ENCODE measurements around the gene SOSTDC1.

Gene SOSTDC1, protein sequence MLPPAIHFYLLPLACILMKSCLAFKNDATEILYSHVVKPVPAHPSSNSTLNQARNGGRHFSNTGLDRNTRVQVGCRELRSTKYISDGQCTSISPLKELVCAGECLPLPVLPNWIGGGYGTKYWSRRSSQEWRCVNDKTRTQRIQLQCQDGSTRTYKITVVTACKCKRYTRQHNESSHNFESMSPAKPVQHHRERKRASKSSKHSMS

DNA sequence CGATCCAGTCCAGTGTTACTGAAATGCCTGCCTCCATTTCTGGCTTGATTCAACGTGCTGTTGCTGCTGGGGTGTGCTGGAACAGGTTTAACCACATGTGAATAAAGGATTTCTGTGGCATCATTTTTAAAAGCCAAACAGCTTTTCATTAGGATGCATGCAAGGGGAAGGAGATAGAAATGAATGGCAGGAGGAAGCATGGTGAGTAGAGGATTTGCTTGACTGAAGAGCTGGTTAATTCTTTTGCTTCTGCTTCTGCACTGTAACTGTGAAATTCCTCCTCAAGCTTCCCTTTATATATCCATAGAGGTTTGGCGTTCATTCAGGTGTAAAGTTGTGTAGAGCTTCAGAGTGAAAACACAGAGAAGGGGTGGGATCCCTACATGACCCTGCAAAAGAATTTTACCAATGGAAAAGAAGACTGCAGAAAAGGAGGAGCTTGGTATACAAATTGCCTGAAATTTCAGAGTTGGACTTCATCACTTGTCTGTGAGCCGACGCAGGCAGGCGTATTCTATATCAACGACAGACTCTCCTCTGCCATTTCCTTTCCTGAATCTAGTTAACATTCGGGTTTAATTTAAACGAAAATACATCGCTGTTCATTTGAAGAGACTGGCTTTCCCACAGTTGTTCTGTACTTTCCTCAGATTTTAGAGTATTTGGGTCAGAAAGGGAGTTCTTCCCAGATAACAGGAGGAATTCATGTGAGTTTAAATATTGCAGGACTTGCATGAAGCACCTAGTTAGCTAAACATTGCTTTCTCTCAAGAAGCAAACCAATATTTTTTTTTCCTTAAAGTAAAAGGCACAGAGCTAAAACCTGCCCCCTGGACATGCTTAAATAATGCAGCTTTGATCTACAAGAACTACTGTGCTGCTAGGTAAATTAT is at the start of gene SOSTDC1:
SOSTDC1 (minus strand) TSS at position 270 of the 893 bp plus-strand sequence; CDS start at position 200, 70 bp downstream.
- DNase-seq = peak; percentile 38

DNA sequence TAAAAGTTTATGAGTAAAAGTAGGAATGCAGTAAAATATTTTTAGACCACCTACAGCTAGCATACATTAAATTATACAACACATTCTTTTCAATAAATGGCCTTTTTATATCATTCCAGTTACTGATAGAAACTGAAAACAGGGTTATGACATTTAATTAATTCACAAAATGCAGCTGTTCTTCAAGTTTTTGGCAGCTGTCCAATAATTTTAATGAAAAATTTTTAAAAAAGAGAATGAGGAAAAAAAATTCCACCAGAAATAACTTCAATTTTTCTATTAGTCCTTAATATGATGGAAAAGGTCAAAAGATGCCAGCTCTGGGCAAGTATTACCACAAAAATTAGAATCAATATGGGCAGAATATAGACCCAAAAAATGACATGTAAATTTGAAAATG is 49.2 kb upstream of the SOSTDC1 start:
- no peak for DNase-seq

DNA sequence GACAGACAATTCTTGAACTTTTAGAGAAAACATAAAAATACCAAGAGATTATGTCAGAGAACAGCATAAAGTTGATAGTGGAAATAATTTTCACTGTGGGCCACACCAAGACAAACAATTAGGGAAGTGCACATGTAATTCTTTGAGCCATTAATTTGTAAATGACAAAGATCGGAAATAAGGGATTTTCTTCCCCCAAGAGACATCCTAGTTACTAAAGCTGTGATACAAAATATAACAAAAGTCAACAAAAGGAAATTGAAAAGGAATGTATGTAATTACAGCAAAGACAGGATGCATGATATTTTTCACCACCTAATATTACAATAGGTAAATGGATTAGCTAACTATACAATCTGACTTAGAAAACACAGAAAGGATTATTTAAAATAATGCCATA is 48.7 kb upstream of the SOSTDC1 start:
- DNase-seq = no peak

DNA sequence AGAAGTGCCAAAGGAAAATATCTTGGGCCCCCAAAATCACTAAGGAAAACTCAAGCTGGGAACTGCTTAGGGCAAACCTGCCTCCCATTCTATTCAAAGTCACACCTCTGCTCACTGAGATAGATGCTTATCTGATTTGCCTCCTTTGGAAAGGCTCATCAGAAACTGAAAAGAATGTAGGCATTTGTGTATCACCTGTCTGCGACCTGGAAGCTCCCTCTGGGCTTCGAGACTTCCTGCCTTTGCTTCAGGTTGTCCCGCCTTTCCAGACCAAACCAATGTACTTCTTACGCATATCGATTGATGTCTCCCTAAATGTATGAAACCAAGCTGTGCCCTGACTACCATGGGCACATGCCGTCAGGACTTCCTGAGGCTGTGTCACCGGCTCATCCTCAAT is 46.6 kb upstream of the SOSTDC1 start:
- no peak for DNase-seq

DNA sequence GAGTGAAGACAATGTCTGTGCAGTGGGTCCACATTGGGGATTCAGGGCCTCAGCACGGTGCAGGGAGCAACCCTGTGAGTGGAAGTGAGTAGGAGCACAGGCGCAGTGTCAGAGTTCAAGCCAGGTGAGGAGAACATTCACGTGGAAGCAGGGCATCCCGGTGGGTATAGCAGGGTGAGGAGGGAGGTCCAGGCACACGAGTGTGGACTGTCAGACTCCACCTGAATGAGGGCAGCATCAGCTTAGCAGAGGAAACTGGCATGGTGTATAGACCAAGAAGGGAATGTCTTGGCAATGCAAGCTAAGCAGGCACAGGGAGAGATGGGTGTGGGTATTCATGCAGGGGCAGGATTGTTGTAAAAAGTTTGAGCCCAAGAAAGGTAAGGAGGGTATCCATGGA is 45.8 kb upstream of the SOSTDC1 start:
- no peak for DNase-seq

DNA sequence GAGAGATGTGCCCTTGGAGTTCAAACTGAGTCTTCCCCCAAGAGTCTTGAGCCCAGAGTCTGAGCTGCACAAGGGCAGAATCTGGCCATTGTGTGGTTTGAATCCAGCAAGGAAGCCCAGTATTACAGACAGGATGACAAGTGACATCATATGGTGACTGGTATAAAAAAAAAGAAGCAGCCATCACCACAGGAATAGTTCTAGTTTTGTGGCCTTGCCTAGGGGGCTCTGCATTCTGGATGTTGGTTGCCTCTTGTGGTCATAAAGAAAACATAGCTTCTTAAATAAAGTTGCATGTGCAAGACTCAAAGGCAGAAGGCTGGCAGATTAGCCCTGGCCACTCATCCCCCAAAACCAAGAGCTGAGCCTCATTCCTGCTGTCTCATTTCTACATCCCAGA is 44.3 kb upstream of the SOSTDC1 start:
- DNase-seq = peak; percentile 28

DNA sequence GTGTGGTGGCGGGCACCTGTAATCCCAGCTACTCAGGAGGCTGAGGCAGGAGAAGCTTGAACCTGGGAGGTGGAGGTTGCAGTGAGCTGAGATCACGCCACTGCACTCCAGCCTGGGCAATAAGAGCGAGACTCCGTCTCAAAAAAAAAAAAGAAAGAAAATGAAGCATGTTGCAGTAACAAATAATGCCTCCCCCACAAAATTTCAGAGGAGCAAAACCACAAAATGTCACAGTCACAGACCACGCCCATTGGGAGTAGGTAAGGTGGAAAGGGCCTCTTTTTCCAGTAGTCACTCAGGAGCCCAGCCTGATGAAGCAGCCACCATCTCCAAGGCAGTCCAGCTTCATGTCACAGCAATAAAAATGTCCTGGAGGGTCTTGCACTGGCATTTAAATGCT is 40.9 kb upstream of the SOSTDC1 start:
- DNase-seq = peak; percentile 14

DNA sequence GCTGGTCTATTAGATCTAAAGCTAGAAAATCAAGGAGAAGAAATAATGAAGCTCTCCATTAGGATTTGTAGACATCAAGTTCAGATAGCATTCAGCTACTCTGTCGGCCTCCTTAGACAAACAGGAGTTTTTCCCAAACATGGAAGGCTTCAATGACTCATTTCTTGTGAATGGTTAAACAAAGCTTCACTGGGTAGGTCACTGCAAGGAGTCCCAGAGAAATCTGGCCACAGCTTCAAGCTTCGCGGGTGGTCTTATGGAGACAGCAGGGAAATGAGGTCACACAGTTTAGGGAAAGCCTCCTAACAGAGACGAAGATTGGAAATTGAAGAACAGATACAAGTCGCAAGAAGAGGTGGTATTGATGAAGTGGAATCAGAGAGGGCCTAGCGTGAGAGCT is 38.5 kb upstream of the SOSTDC1 start:
- DNase-seq = no peak

DNA sequence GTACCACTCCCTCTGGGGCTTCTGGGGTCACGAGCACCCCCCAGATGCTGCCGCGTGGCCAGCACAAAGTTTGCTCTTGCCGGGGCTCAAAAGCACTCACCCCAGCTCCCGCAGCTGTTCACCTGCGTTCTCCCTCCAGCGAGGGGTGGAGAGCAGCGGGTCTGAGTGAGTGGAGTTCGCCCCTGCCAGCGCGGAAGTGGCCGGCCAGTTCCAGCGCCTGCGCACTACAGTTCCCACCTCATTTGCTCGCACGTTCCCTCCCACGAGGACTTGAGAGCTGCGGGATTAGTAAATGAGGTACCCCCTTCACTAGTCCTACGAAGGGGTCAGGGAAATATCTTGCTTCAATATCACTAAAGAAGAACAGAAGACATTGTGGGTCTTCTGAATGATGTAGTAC is 36.8 kb upstream of the SOSTDC1 start:
- DNase-seq = no peak

DNA sequence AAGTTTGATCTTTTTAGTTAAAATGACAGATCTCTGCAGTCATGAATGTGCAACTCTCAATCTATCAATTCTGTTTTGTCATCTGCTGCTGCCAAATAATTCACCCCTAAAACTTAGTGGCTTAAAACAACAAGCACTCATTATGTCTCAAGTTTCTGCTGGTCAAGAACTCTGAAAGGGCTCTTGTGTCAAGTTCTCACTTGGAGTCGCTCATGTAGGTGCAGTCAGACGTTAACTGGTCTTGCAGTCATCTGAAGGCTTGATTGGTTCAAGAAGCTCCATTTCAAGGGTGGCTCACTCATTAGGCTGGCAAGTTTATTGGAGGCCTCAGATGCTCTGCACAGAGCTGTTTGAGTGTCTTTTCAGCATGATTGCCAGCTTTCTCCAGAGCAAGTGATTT is 32.6 kb upstream of the SOSTDC1 start:
- no peak for DNase-seq

DNA sequence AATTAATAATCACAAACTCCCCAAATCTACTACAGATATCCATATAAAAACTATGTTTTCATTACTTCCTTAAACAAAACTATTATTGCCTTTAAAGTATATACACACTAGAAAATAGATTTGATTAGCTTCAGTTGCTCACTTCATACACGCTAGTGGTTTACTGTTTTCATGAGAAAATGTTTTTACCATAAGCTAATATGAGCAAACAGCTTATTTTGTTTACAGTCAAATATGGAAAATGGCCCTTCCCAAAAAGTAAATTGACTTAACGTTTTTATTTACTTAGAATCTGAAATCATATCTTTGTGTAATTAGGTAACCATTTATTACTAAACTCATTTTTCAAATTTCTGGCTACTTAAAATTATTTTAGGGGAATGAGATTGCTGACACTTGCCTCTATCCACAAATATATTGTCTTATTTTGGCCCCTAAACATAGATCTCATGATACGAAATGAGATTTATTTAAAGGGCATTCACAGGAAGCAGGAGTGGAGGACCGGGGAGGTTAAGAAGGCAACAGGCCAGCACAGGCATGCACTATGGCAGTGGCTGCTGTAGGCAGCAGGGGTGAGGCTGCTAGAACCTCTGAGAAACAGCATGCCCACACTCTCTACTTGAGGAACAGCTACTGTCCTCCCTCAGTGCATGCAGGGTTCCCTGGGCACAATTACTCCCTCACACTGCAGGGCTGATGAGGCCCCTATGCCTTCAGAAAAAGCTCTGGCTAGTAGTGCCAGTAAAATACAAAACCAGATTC is 29.6 kb upstream of the SOSTDC1 start:
- no peak for DNase-seq

DNA sequence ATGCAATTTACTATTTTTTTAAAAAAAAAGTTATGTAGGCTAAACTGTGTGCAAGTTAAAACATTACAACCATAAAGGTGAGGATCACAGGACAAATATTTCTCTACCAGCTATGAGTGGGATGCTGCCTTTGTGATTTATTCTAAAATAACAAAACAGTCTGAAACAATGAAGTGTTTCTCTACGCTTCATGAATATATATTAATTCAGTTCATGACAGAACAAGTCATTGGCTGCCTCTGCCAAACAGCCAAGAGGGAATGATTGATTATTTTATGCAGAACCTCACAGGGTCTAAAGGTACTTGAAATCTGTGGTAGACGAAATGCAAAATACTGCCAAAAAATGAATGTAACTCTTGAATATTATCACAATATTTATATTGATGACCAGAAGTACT is 29.0 kb upstream of the SOSTDC1 start:
- no peak for DNase-seq

DNA sequence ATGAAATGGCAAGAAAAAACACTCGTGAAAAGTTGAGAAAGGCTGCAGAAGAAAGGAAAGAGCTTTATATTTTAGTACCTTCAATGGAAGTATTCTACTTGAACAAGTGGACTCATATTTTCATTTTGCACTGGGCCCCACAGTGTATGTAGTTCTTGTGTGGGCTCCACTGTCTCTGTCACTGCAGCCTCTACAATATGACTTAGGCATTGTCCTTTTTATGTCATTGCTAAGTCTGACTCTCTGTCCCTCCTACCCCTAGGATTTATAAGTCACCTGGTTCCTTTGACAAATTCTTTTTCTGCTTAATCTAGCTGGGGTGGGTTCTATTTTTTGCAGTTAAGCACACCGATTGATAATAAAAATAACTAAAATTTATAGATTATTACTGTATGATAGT is 27.7 kb upstream of the SOSTDC1 start:
- no peak for DNase-seq

DNA sequence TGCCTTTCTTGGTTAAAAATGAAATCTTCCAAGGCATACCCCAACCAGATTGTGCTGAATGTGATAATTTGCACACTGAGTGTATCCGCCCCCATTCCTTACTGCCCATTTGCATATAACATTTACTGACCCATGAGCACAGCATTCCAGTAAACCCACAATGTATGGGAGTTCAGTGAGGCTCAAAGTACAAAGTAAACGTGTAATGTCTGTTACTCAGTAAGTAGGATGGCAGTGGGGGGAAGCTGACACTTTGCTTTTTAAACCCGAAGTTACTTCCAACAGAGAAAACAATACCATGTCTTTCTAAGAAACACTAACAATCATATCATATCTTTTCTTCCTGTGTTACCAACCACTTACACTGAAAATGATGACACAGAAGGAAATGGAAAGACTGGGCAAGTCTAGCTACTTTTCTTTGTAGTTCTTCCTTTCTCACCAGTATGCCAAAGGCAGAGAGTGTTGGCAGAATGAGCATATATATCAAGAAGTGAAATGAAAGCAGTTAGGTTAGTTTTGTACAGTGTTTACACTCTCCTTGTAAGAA is 27.1 kb upstream of the SOSTDC1 start:
- peak; percentile 23 for DNase-seq

DNA sequence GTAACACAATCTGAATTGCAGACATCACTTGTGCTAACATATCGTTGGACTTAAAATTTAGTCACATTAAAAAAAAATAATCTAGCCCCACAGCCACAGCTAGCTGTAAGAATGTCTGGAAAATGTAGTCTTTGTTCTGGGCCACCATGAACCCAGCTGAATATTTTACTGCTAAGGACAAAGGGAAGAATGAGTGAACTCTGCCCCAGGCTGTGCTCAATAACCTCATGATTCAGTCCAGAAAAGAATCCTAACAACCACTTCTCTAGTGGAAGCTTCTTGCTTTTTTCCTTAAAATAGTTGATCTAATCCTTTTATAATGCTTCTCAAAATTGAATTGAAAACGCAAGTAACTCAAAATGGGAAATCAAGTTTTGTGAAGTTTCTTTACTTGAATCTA is 25.6 kb upstream of the SOSTDC1 start:
- DNase-seq = no peak

DNA sequence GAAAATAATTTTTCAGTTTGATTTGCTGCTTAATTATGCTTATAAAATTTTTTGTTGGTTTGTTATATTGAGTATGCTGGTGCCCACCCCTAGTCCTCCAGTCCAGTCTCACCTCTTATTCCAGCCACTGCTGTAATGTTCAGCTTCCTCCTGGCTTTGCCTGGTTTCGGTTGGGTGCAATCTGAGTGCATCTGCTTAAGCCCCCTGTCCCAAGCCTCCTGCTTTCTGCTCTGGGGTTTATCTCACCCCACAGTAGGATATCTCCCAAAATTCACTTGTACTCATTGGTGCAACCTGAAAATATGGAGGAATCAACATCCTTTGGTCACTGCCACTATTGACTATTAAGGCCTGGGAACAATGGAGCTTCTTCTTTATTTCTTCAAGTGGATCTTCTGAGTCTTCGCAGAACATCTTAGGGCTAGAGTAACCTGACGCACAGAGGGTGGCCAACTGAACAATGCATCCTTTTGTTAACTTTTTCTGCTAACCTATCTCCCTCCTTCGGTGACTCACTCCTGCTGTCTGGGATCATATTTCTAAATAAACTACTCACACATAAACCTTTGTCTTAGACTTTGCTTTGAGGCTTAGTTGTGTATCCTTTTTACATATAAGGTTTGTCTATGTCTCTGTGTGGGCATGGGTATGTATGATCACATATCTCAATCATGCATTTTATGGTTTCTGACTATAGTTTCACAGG is 19.1 kb upstream of the SOSTDC1 start:
- no peak for DNase-seq

DNA sequence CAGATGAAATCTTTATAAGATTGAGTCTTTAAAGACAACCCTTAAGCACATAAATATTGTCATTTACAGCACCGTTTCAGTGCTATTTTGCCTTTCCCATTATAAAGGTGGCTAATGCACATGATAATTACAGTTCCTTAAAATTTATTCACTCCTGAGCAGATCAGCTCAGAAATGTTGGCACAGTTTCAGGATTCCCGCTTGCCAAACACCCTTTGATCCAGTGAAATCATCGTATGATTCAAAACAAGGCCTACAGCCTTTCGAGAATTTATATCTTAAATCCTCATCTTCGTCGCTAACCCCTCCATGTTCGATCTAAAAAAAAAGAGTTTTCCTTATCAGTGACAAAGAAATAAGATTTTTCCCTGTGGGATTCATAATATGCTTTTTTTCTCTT is 14.1 kb upstream of the SOSTDC1 start:
- no peak for DNase-seq

DNA sequence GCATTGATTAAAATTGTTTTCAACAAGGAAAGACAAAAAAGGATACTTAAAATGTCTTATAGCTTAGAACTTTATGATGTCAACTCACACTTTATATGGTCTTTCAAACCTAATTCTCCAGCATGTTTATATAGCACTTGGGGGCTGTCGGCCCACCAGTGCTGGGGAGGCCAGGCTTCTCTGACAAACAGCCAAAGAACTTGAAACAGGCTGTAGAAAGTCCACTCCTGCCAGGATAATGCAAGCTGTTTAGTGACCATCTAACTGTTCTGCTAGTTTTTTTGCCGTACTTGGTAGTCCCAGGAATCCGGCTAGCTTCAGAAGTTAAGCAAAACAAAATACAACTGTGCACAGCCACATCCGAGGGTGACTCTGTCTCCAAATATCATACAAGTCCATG is 13.6 kb upstream of the SOSTDC1 start:
- no peak for DNase-seq

DNA sequence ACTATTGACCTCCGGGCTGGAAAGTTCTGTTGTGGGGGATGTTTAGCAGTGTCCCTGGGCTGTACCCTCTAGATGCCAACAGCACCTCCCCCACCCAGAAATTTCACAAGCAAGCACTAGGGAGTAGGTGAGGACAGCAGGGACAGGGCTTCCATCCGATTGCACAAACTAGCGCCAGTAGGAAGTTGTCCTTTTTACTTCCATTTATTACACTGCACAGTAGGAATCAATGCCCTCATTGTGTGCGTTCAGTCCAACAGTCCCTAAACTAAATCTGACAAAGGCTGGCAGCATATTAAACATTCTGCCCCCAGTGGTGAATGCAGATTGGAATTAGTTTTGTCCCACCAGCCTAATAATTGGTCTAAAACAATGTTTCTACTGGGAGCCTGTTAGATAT is 6.4 kb upstream of the SOSTDC1 start:
- no peak for DNase-seq

DNA sequence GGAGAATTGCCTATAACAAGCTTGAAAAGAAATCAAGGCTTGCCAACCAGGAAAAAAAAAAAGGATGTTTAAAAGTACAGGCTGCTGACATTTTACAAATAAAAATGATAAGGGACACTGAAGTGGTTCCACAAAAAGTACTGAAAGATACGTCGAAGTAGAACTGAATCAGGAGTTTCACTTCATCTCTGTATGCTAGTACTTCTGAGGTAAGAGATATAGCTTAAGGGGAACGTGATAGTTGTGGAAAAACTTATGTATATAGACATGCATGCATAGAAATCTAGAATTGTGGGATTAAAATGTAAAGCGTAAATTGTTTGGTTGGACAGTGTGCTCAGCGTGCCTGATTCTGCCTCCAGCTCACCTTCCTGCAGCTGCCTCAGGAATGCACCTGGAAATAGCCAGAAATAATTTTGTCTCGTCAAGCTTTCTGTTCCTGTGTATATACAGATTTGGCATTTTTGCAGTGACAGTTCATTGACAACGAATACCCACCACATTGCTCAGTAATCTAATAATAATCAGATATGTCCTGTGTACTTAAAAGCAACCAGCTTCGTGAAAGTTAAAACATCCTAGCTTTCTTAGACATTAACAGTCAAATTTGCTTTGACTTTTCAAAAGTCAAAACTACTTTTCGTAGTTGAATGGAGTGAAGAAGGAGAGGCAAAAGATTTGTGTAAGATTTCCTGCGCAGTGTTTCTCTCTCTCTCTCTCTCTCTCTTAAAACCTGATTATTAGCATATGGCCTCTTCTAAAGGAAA is 1.4 kb downstream of the SOSTDC1 start:
- no peak for DNase-seq

DNA sequence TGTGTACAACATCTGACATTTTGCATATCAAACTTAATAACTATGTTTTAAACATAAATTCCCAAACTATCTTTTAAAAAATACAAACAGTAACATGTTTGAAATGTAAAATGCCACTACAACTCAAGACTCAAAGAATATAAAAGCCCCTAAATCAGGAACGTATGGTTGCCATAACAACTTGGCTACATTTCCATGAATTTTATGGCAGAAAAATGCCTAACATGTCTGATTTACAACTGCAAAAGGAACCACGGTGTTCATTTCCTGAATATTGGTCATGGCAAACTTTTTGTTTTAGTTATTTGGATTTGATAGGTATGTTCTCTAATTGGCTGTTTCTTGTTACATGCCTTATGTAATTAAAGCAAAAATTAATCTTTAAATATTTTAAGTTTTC is 2.0 kb downstream of the SOSTDC1 start:
- no peak for DNase-seq

DNA sequence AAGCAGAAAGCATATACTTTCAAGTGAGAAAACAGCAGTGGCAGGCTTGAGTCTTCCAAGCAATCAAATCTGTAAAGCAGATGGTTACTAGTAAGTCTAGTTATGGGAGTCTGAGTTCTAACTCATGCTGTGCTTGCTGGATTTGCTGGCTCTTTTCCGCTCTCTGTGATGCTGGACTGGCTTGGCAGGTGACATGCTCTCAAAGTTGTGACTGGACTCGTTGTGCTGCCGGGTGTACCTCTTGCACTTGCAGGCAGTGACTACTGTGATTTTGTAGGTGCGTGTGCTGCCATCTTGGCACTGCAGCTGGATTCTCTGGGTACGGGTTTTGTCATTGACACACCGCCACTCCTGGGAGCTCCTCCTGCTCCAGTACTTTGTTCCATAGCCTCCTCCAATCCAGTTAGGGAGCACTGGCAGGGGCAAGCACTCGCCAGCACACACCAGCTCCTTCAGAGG is 3.1 kb downstream of the SOSTDC1 start:
- no peak for DNase-seq

Data from hematopoietic multipotent progenitor cell treated with erythropoietin and hydrocortisone succinate and interleukin-3 and kit ligand, for 4 days (in vitro differentiated cells).